SU-DHL-6 (cell line): Measurements from ENCODE around the gene RNF182.

Experiments
- H2AFZ ChIP-seq: fragments of 200-600 bp; sonication (generic); 2 replicates; pipeline ENCODE4 v1.6.1; 2014; ENCODE audit warnings: low read depth, mild to moderate bottlenecking, moderate library complexity, mixed read lengths, antibody characterized with exemption, low read length; ENCODE audit not compliant: severe bottlenecking
- H3F3A ChIP-seq: fragments of 200-600 bp; shearing (Covaris generic); 2 replicates; pipeline ENCODE4 v1.6.0; 2016; ENCODE audit warnings: antibody characterized with exemption, mild to moderate bottlenecking; ENCODE audit not compliant: insufficient read depth
- H3K27ac ChIP-seq: fragments of 200-600 bp; sonication (generic); 2 replicates; pipeline ENCODE4 v1.5.1; 2016; ENCODE audit warnings: low read depth, mild to moderate bottlenecking, low read length, moderate library complexity, mixed read lengths
- H3K27me3 ChIP-seq: fragments of 200-600 bp; sonication (generic), shearing (Covaris generic); 2 replicates; pipeline ENCODE4 v1.6.0; 2014; ENCODE audit warnings: mild to moderate bottlenecking, low read length
- H3K36me3 ChIP-seq: fragments of 200-600 bp; sonication (generic); 2 replicates; pipeline ENCODE4 v1.6.1; 2014; ENCODE audit warnings: mild to moderate bottlenecking, low read length, mixed read lengths
- H3K4me2 ChIP-seq: fragments of 300-600, 200-600 bp; shearing (Covaris generic), sonication (generic); 2 replicates; pipeline ENCODE4 v1.6.0; 2014; ENCODE audit warnings: low read length, low read depth, mild to moderate bottlenecking; ENCODE audit not compliant: poor library complexity, severe bottlenecking
- H3K4me3 ChIP-seq: fragments of 200-600 bp; sonication (generic); 2 replicates; pipeline ENCODE4 v1.5.1; 2014; ENCODE audit warnings: antibody characterized with exemption, low read length, mild to moderate bottlenecking, mixed read lengths; ENCODE audit not compliant: insufficient read depth, poor library complexity, severe bottlenecking
- H3K79me2 ChIP-seq: fragments of 200-600 bp; sonication (generic); 2 replicates; pipeline ENCODE4 v1.6.1; 2014; ENCODE audit warnings: mild to moderate bottlenecking, low read length, moderate library complexity; ENCODE audit not compliant: insufficient read depth
- H3K9ac ChIP-seq: fragments of 200-600 bp; sonication (generic); 2 replicates; pipeline ENCODE4 v1.7.0; 2014; ENCODE audit warnings: mild to moderate bottlenecking, low read length
- H3K9me2 ChIP-seq: fragments of 200-600 bp; sonication (generic); replicated peaks from 2 replicates; pipeline ENCODE4 v1.6.1; 2014; ENCODE audit warnings: low read length; ENCODE audit not compliant: insufficient read depth
- H3K9me3 ChIP-seq: fragments of 200-600 bp; sonication (generic); 2 replicates; pipeline ENCODE4 v1.6.1; 2014; ENCODE audit warnings: low read length, mixed read lengths; ENCODE audit not compliant: insufficient read depth
- H4K20me1 ChIP-seq: fragments of 200-600 bp; sonication (generic); 2 replicates; pipeline ENCODE4 v1.6.1; 2014; ENCODE audit warnings: low read depth, mild to moderate bottlenecking, antibody characterized with exemption, low read length, moderate library complexity, mixed read lengths
- EZH2phosphoT487 ChIP-seq: fragments of 200-600 bp; sonication (generic), shearing (Covaris generic); conservative IDR thresholded peaks from 2 replicates; pipeline ENCODE4 v1.6.1; 2018; ENCODE audit warnings: mild to moderate bottlenecking, antibody characterized with exemption, low read length, moderate library complexity, mixed read lengths
- TF ChIP-seq, protein P1 (sequence below): fragments of 200-600 bp; sonication (generic); IDR thresholded peaks from one replicate; pipeline ENCODE4 v1.5.1; 2017; ENCODE audit warnings: antibody characterized with exemption, mild to moderate bottlenecking, low read length, moderate library complexity; ENCODE audit not compliant: insufficient read depth, poor library complexity, severe bottlenecking

The RNF182 gene

DNA sequence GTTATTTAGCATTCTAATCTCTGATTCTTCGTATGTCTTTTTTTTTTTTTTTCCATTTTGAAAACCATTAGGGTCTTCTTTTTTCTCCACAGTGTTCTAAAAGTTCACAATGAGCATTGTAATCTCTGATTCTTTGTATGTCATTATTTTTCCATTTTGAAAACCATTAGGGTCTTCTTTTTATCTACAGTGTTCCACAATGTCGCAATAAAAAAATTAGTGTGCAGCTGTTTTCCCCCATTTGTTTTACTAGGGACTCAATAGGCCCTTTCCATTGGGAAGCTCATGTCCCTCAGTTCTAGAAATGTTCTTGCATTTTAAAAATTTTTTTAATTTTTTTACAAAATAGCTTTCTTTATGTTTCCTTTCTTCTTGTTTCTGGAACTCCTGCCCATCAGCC lies 64.2 kb downstream of the RNF182 start:
- H2AFZ ChIP-seq, result no peak overlapping the region
- H3K9me2 ChIP-seq, result no peaks in the 10 kb centered on the region
- no peak overlapping the region for H3K4me2 ChIP-seq
- no peak overlapping the region for H3K27ac ChIP-seq
- no peak overlapping the region for H3K9ac ChIP-seq
- H3K9me3 ChIP-seq, result no peaks in the 10 kb centered on the region
- no peaks in the 10 kb centered on the region for H3K79me2 ChIP-seq
- H3K4me3 ChIP-seq, result no peak overlapping the region
- no peaks in the 10 kb centered on the region for H3F3A ChIP-seq
- H4K20me1 ChIP-seq, result no peaks in the 10 kb centered on the region
- TF ChIP-seq, protein P1, sequence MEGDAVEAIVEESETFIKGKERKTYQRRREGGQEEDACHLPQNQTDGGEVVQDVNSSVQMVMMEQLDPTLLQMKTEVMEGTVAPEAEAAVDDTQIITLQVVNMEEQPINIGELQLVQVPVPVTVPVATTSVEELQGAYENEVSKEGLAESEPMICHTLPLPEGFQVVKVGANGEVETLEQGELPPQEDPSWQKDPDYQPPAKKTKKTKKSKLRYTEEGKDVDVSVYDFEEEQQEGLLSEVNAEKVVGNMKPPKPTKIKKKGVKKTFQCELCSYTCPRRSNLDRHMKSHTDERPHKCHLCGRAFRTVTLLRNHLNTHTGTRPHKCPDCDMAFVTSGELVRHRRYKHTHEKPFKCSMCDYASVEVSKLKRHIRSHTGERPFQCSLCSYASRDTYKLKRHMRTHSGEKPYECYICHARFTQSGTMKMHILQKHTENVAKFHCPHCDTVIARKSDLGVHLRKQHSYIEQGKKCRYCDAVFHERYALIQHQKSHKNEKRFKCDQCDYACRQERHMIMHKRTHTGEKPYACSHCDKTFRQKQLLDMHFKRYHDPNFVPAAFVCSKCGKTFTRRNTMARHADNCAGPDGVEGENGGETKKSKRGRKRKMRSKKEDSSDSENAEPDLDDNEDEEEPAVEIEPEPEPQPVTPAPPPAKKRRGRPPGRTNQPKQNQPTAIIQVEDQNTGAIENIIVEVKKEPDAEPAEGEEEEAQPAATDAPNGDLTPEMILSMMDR, result no peak
- no peak for TF ChIP-seq EZH2phosphoT487
- H3K27me3 ChIP-seq, result 0 out of 2 replicates have a peak, but pooled peaks cover 5% of the 10 kb centered on the region
- no peaks in the 10 kb centered on the region for H3K36me3 ChIP-seq

DNA sequence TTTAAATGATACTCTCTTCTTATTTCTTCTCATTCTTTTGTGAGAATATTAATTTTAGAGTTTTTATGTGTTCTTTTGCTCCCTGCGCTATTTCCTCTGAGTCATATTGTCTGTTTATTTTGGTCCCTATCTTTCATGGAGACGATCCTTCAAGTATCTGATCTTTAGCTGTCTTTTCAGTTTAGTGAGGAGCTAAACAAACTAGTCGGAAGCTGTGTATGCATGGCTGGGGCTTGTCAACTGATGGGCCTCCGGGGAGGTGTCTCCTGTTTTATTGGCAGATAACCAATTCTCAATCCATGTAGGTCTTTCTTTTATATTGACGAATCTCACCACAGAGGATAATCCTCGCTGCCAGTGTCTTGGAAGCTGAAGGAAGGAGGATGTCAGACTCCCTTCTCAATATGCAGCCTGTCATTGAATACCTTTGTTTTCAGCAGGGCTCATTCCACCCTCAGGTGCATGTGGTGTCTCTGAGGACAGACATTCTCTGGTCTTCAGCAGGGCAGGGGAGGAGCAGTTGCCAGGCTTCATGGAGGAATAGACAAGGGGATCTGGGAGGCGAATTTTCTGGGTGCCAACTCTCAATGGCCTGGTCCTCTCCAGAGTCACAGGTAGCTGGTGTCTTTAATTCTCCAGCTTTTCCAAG lies 64.9 kb downstream of the RNF182 start:
- Histone ChIP-seq H4K20me1 (no peaks in the 10 kb centered on the region), H2AFZ (no peak overlapping the region), H3K4me2 (no peak overlapping the region), H3K9me3 (no peaks in the 10 kb centered on the region), H3K79me2 (no peaks in the 10 kb centered on the region), H3K27me3 (0 out of 2 replicates have a peak, but pooled peaks cover 5% of the 10 kb centered on the region), H3K36me3 (no peaks in the 10 kb centered on the region), H3K4me3 (no peak overlapping the region), H3F3A (no peaks in the 10 kb centered on the region), H3K27ac (no peak overlapping the region), H3K9me2 (no peaks in the 10 kb centered on the region), H3K9ac (no peak overlapping the region)
- TF ChIP-seq EZH2phosphoT487, result no peak

- Histone ChIP-seq H4K20me1 (no peaks in the 10 kb centered on the region), H3K4me3 (no peak overlapping the region), H3K4me2 (no peak overlapping the region), H3F3A (no peaks in the 10 kb centered on the region), H3K27me3 (0 out of 2 replicates have a peak, but pooled peaks cover 5% of the 10 kb centered on the region), H3K27ac (no peak overlapping the region), H3K9me3 (no peaks in the 10 kb centered on the region), H3K9ac (no peak overlapping the region), H3K36me3 (no peaks in the 10 kb centered on the region), H2AFZ (no peak overlapping the region), H3K9me2 (no peaks in the 10 kb centered on the region), H3K79me2 (no peaks in the 10 kb centered on the region)
- TF ChIP-seq, protein P1, result no peak
- no peak for TF ChIP-seq EZH2phosphoT487
Observed at GRCh38 chr6:13990796-13991195, 66.0 kb downstream of the RNF182 start.

DNA sequence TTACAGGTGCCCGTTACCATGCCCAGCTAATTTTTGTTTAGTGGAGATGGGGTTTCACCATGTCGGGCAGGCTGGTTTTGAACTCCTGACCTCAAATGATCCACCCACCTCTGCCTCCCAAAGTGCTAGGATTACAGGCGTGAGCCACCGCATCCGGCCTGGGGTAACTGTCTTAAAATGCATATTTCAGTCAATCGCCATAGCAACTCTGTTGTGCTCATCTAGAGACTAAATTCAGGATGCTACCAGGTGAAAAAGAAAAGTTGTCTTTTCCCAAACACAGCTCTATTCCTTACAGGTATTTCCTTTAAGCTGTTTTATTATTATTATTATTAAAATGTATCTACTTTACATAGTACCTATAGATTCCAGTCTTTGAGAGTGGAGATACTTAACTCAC lies 66.6 kb downstream of the RNF182 start:
- no peaks in the 10 kb centered on the region for H3K79me2 ChIP-seq
- H2AFZ ChIP-seq, result no peak overlapping the region
- no peak overlapping the region for H3K27ac ChIP-seq
- H3K9me2 ChIP-seq, result no peaks in the 10 kb centered on the region
- TF ChIP-seq, protein P1, result no peak
- TF ChIP-seq EZH2phosphoT487, result no peak
- no peak overlapping the region for H3K4me3 ChIP-seq
- H3K9ac ChIP-seq, result no peak overlapping the region
- no peaks in the 10 kb centered on the region for H3F3A ChIP-seq
- no peaks in the 10 kb centered on the region for H3K36me3 ChIP-seq
- no peaks in the 10 kb centered on the region for H4K20me1 ChIP-seq
- H3K9me3 ChIP-seq, result no peaks in the 10 kb centered on the region
- 0 out of 2 replicates have a peak, but pooled peaks cover 5% of the 10 kb centered on the region for H3K27me3 ChIP-seq
- H3K4me2 ChIP-seq, result no peak overlapping the region
